K562 (cell line): ENCODE data around the gene EMILIN1. TPM values are rescaled to one million over a fixed set of nuclear protein-coding genes. Genes with fewer than 3 reads are reported as not detected.

Experiments
- ATAC-seq: fragments of 200-7000 bp; cut with Tn5 transposase; 3 replicates; pipeline ENCODE4 v1.9.1; 2020; ENCODE audit warnings: moderate library complexity
- BruUV-seq: library from RNA; stranded (reverse); fragments of 400-500 nt; replicated peaks from 2 replicates; lab custom pipeline; 2021; lab: Mats Ljungman, UMichigan
- CTCF ChIA-PET: fragments of 300-600 bp; formaldehyde crosslinking; extraction: SDS; loops from one replicate; lab custom pipeline; 2021; ENCODE audit warnings: low intra/inter-chr PET ratio; lab: Yijun Ruan, JAX
- POLR2A ChIA-PET: fragments of 300-600, 350-650 bp; sonication (Branson Sonifier 250); formaldehyde crosslinking; extraction: SDS; loops from one replicate; lab custom pipeline; 2021; ENCODE audit warnings: antibody characterized with exemption, inconsistent platforms; lab: Yijun Ruan, JAX
- DNase-seq, 4 experiments: peaks; one replicate each; pipeline versions ENCODE4 v3.0.0 to v3.0.0-alpha.2; 2011 to 2018; ENCODE audit warnings: low spot score in 3 of 4, mixed read lengths in 3 of 4; ENCODE audit errors: extremely low read depth in 1 of 4
- FAIRE-seq: peaks from 2 replicates; lab custom pipeline; 2011; peaks lifted over from hg19 to GRCh38; lab: Jason Lieb, UNC
- H2AFZ ChIP-seq: 2 replicates; pipeline ENCODE4 v1.6.0; 2011; ENCODE audit warnings: low read depth, low read length, control low read depth, inconsistent platforms
- H3K27ac ChIP-seq: fragments of 200-600 bp; 3 replicates; pipeline ENCODE4 v1.8.0; 2011; ENCODE audit warnings: low read depth, mild to moderate bottlenecking, control low read depth, inconsistent platforms, low read length, moderate library complexity, mixed read lengths; ENCODE audit errors: extremely low read depth
- H3K27me3 ChIP-seq, 2 experiments: fragments of 300-600 bp in 1 of 2; 2 replicates in 1 of 2; 3 replicates in 1 of 2; pipeline versions ENCODE4 v1.6.0 to v1.8.0; 2011; ENCODE audit warnings: inconsistent platforms in 2 of 2, low read length in 2 of 2, mild to moderate bottlenecking in 1 of 2, mixed read lengths in 1 of 2, moderate library complexity in 1 of 2; ENCODE audit not compliant: control insufficient read depth in 2 of 2, insufficient read depth in 2 of 2
- H3K36me3 ChIP-seq: fragments of 300-600 bp; 3 replicates; pipeline ENCODE4 v1.8.0; 2011; ENCODE audit warnings: mild to moderate bottlenecking, low read length, inconsistent platforms; ENCODE audit not compliant: control insufficient read depth, insufficient read depth
- H3K4me1 ChIP-seq, 2 experiments: fragments of 200-600 bp in 1 of 2; replicated peaks in 1 of 2; 2 replicates in 1 of 2; 3 replicates in 1 of 2; pipeline versions ENCODE4 v1.5.1 to v1.8.0; 2011; ENCODE audit warnings: inconsistent platforms in 2 of 2, low read length in 2 of 2, mild to moderate bottlenecking in 1 of 2, mixed read lengths in 1 of 2, moderate library complexity in 1 of 2; ENCODE audit not compliant: control insufficient read depth in 2 of 2, insufficient read depth in 2 of 2
- H3K4me2 ChIP-seq: 2 replicates; pipeline ENCODE4 v1.6.1; 2011; ENCODE audit warnings: low read length, control low read depth, inconsistent platforms, mixed read lengths; ENCODE audit not compliant: insufficient read depth
- H3K4me3 ChIP-seq: fragments of 200-600 bp; sonication (generic), shearing (Covaris generic); 2 replicates; pipeline ENCODE4 v1.5.1; 2016; ENCODE audit warnings: control low read depth, inconsistent platforms
- H3K79me2 ChIP-seq: fragments of 200-600 bp; 3 replicates; pipeline ENCODE4 v1.8.0; 2011; ENCODE audit warnings: low read length, inconsistent platforms; ENCODE audit not compliant: control insufficient read depth, insufficient read depth
- H3K9ac ChIP-seq, 2 experiments: 2 replicates each; pipeline versions ENCODE4 v1.6.0 to v1.6.1; 2011; ENCODE audit warnings: low read depth in 2 of 2, low read length in 2 of 2, control low read depth in 1 of 2, inconsistent platforms in 1 of 2, mild to moderate bottlenecking in 1 of 2, mixed read lengths in 1 of 2; ENCODE audit not compliant: insufficient read depth in 1 of 2
- H3K9me1 ChIP-seq: one replicate; pipeline ENCODE4 v1.6.0; 2011; ENCODE audit warnings: inconsistent platforms, mild to moderate bottlenecking, low read length, moderate library complexity; ENCODE audit not compliant: control insufficient read depth, insufficient read depth
- H3K9me3 ChIP-seq: replicated peaks from 2 replicates; pipeline ENCODE4 v1.5.1; 2011; ENCODE audit warnings: low read depth, low read length, inconsistent platforms; ENCODE audit not compliant: control insufficient read depth, insufficient read depth
- H4K20me1 ChIP-seq: replicated peaks from 2 replicates; pipeline ENCODE4 v1.6.1; 2011; ENCODE audit warnings: low read length, inconsistent platforms, mixed read lengths; ENCODE audit not compliant: control insufficient read depth, insufficient read depth
- MECOM ChIP-seq: fragments of 250-450 bp; sonication (Bioruptor Pico); IDR thresholded peaks from 2 replicates; pipeline ENCODE4 v1.8.0; 2022; ENCODE audit warnings: inconsistent platforms
- NFE2 ChIP-seq: IDR thresholded peaks from 2 replicates; pipeline ENCODE4 v1.6.1; 2014; ENCODE audit warnings: antibody characterized with exemption, low read depth
- SMARCE1 ChIP-seq: fragments of 450-650 bp; IDR thresholded peaks from 2 replicates; pipeline ENCODE4 v1.7.1; 2016; ENCODE audit warnings: mild to moderate bottlenecking
- U2AF2 ChIP-seq: fragments of 200-400 bp; formaldehyde crosslinking; optimal IDR thresholded peaks from 2 replicates; pipeline ENCODE3; 2017; ENCODE audit warnings: low read depth, mild to moderate bottlenecking, low read length
- ZNF41 ChIP-seq: fragments of 250-450 bp; sonication (Bioruptor Pico); conservative IDR thresholded peaks from 2 replicates; pipeline ENCODE4 v1.4.0; 2020; ENCODE audit warnings: mild to moderate bottlenecking
- WGBS: fragments of 100-300 bp; shearing (Covaris generic); methylation state at CpG from one replicate; pipeline ENCODE4 v1.1.6; 2016; ENCODE audit warnings: low coverage, mixed read lengths; ENCODE audit not compliant: insufficient coverage; ENCODE audit errors: missing lambda C conversion rate; 5-methylcytosine and 5-hydroxymethylcytosine counted together
- in situ Hi-C: fragments of 300-500 bp; cut with MboI; formaldehyde crosslinking; loops from 4 replicates; pipeline ENCODE4 v1.15.0; 2018; ENCODE audit warnings: inconsistent platforms, mixed read lengths
- intact Hi-C: fragments of 100-400 bp; cut with micrococcal nuclease; formaldehyde crosslinking; loops from 2 replicates; pipeline ENCODE4 v1.14.2; 2022
- polyA plus RNA-seq, 8 experiments: library from polyadenylated mRNA; depleted of rRNA in 4 of 8; stranded (reverse) in 5 of 8; unstranded in 3 of 8; fragments of >200 nt; fragmentation: Nextera tagmentation in 2 of 8; fragmentation: Illumina TruSeq in 1 of 8; extraction: Ambion mirVana in 2 of 8; extraction: Trizol in 1 of 8; gene quantifications; 2 replicates each; pipeline versions ENCODE4 v1.2.1 to v1.2.3, GENCODE V29; 2011 to 2014; ENCODE audit warnings: inconsistent platforms in 1 of 8, missing spikeins in 1 of 8
- total RNA-seq, 7 experiments: library from RNA; depleted of rRNA in 6 of 7; stranded (reverse); fragments of >200 nt in 6 of 7; fragmentation: Illumina TruSeq in 2 of 7; extraction: Trizol in 2 of 7; gene quantifications; 2 replicates each; pipeline versions ENCODE4 v1.2.1 to v1.2.3, GENCODE V29; 2011 to 2021; ENCODE audit warnings: low replicate concordance in 1 of 7
- TF ChIP-seq, protein P1 (sequence below): fragments of 250-450 bp; sonication (Bioruptor Pico); IDR thresholded peaks from 2 replicates; pipeline ENCODE4 v1.8.0; 2021; ENCODE audit warnings: mild to moderate bottlenecking, moderate library complexity
- TF ChIP-seq, protein P2 (sequence below): fragments of 200-800 bp; sonication (Bioruptor generic); IDR thresholded peaks from 2 replicates; pipeline ENCODE4 v1.6.1; 2017; ENCODE audit warnings: missing genetic modification characterization, missing compliant biosample characterization

Gene EMILIN1
- total and polyA plus RNA-seq, 9 of the 15 experiments (the other 6 are each of a cell fraction or from before 2014, with no cell fraction given), result 0.04 to 2.7 (median 0.54) TPM; not detected in 2

DNA sequence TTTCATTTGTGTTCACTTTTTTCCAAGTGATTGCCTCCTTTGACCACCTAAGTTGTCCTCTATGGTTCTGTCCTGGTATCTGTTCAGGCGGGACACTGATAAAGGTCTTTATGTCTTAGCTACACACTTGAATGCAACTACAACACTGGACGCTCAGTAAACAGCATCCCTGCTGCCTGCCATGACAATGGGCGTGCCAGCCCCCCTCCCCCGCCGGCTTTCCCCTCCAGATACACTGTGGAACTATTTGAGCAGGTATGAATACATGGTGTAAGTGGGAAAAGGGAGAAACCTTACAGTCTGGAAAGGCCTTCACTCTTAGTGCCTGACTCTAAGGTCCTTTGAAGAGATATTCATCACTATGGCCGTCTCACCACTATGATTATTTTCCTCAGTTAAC, 21.2 kb upstream of the EMILIN1 start:
- H3K27me3 ChIP-seq, result no peaks in the 10 kb centered on the region
- in situ Hi-C loops (no loop called here), intact Hi-C loops (no loop called here)
- 0 out of 3 replicates have a peak, but pooled peaks cover 2% of the 10 kb centered on the region for H3K79me2 ChIP-seq
- BruUV-seq, result no TSS peak
- H3K4me2 ChIP-seq, result no peak overlapping the region
- CTCF ChIA-PET, result no interaction called here
- POLR2A ChIA-PET, result interaction anchor here (0.8 to 10.5 kb wide), 5 partner anchors 9 to 24 kb away, joined by 3 to 112 read pairs (median 3); partner anchors contain the start of gene OST4
- WGBS, result 63% methylated on average over 5 of the region's 6 CpGs
- no peak for ATAC-seq
- TF ChIP-seq SMARCE1, result no peak
- TF ChIP-seq, protein P1, sequence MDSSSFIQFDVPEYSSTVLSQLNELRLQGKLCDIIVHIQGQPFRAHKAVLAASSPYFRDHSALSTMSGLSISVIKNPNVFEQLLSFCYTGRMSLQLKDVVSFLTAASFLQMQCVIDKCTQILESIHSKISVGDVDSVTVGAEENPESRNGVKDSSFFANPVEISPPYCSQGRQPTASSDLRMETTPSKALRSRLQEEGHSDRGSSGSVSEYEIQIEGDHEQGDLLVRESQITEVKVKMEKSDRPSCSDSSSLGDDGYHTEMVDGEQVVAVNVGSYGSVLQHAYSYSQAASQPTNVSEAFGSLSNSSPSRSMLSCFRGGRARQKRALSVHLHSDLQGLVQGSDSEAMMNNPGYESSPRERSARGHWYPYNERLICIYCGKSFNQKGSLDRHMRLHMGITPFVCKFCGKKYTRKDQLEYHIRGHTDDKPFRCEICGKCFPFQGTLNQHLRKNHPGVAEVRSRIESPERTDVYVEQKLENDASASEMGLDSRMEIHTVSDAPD (CRISPR knock-in tag), result no peak
- TF ChIP-seq ZNF41 (CRISPR knock-in tag), result no peak
- no peak for TF ChIP-seq U2AF2
- TF ChIP-seq, protein P2, sequence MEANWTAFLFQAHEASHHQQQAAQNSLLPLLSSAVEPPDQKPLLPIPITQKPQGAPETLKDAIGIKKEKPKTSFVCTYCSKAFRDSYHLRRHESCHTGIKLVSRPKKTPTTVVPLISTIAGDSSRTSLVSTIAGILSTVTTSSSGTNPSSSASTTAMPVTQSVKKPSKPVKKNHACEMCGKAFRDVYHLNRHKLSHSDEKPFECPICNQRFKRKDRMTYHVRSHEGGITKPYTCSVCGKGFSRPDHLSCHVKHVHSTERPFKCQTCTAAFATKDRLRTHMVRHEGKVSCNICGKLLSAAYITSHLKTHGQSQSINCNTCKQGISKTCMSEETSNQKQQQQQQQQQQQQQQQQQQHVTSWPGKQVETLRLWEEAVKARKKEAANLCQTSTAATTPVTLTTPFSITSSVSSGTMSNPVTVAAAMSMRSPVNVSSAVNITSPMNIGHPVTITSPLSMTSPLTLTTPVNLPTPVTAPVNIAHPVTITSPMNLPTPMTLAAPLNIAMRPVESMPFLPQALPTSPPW (CRISPR knock-in tag), result no peak
- no peak for TF ChIP-seq MECOM (CRISPR knock-in tag)
- TF ChIP-seq NFE2, result no peak
- no peak overlapping the region; the same call in 2 of the 3 replicates for H3K27ac ChIP-seq
- peaks cover 70% of the 10 kb centered on the region for H3K36me3 ChIP-seq
- FAIRE-seq, result no peak
- DNase-seq, result no peak
- no peaks in the 10 kb centered on the region for H4K20me1 ChIP-seq
- H3K9ac ChIP-seq, result no peak overlapping the region
- H3K9me1 ChIP-seq, result no peaks in the 10 kb centered on the region
- no peaks in the 10 kb centered on the region for H3K9me3 ChIP-seq
- no peak overlapping the region for H3K4me3 ChIP-seq
- no peak overlapping the region for H2AFZ ChIP-seq
- H3K4me1 ChIP-seq, result peaks cover 21 to 24% of the 10 kb centered on the region in 2 experiments
